Measurements from ENCODE around the gene ADCY2.

The ADCY2 gene

GRCh38 chr5:7397937-7398336 lies 2.0 kb downstream of the ADCY2 start:
- no peak for TF ChIP-seq CTCF (IDR thresholded peaks at IDR 0.05)

GRCh38 chr5:7398596-7399280 lies 2.8 kb downstream of the ADCY2 start:
- no peak for TF ChIP-seq CTCF (IDR thresholded peaks at IDR 0.05)

GRCh38 chr5:7405277-7405676 lies 9.3 kb downstream of the ADCY2 start:
- TF ChIP-seq CTCF (IDR thresholded peaks at IDR 0.05) = no peak

GRCh38 chr5:7410936-7411511 lies 15.1 kb downstream of the ADCY2 start:
- no peak for TF ChIP-seq CTCF (IDR thresholded peaks at IDR 0.05)

GRCh38 chr5:7412409-7412808 lies 16.5 kb downstream of the ADCY2 start:
- TF ChIP-seq CTCF (IDR thresholded peaks at IDR 0.05) = no peak

- TF ChIP-seq CTCF (IDR thresholded peaks at IDR 0.05) = no peak
These were observed 19.2 kb downstream of the ADCY2 start for GRCh38 chr5:7415123-7415522.

- TF ChIP-seq CTCF (IDR thresholded peaks at IDR 0.05) = no peak
These were observed 19.9 kb downstream of the ADCY2 start for GRCh38 chr5:7415587-7416535.

All from LNCAP (cell line).